Activated CD8-positive, alpha-beta T cell treated with anti-CD3 and anti-CD28 coated beads, Interleukin-2, amount 10 ng/mL, durations not matched to agents 7 days and 5 days (primary cell): ENCODE measurements around the gene EPS15. TPM values are rescaled to one million over a fixed set of nuclear protein-coding genes. Genes with fewer than 3 reads are reported as not detected.
"Not testable (repeated sequence)": the region's sequence is repeated elsewhere in the genome, so short reads cannot be mapped to it uniquely, and the experiment has no call there.

Source experiments
- ATAC-seq: fragments of 150-1000 bp; cut with Tn5 transposase; one replicate; pipeline ENCODE4 v1.10.0; 2021; ENCODE audit warnings: moderate library complexity
- CTCF ChIA-PET: fragments of 350-600 bp; sonication (Branson Sonifier 250); formaldehyde crosslinking; loops from one replicate; lab custom pipeline; 2021; ENCODE audit warnings: antibody characterized with exemption; lab: Charles Lee
- POLR2A ChIA-PET: fragments of 350-600 bp; sonication (Branson Sonifier 250); formaldehyde crosslinking; loops from one replicate; lab custom pipeline; 2021; ENCODE audit warnings: antibody characterized with exemption; lab: Charles Lee
- DNase-seq: peaks from one replicate; pipeline ENCODE4 v3.0.0-alpha.2; 2020
- H3K27ac Mint-ChIP-seq: one replicate; pipeline ENCODE4 v1.8.0; 2021; ENCODE audit warnings: mild to moderate bottlenecking, mixed read lengths
- H3K27me3 Mint-ChIP-seq: one replicate; pipeline ENCODE4 v1.8.0; 2021; ENCODE audit warnings: low read depth, mixed read lengths
- H3K36me3 Mint-ChIP-seq: one replicate; pipeline ENCODE4 v1.8.0; 2021; ENCODE audit warnings: low read depth, mixed read lengths
- H3K4me1 Mint-ChIP-seq: one replicate; pipeline ENCODE4 v1.8.0; 2021; ENCODE audit warnings: low read depth, mixed read lengths
- H3K4me3 Mint-ChIP-seq: one replicate; pipeline ENCODE4 v1.8.0; 2021; ENCODE audit warnings: mild to moderate bottlenecking, mixed read lengths
- H3K9me3 Mint-ChIP-seq: one replicate; pipeline ENCODE4 v1.8.0; 2022; ENCODE audit warnings: mixed read lengths; ENCODE audit not compliant: insufficient read depth
- total RNA-seq, 2 experiments: library from RNA; stranded (reverse); gene quantifications; one replicate each; pipeline ENCODE4 v1.2.3, GENCODE V29; 2021

The EPS15 gene
- total RNA-seq, 2 experiments from 2014 or later, result 57.2 to 58.4 TPM

- Mint-ChIP-seq H3K9me3 (no peaks in the 10 kb centered on the region), H3K4me3 (no peak overlapping the region), H3K4me1 (peaks cover 7% of the 10 kb centered on the region), H3K27ac (no peak overlapping the region), H3K27me3 (peaks cover 47% of the 10 kb centered on the region), H3K36me3 (no peaks in the 10 kb centered on the region)
- no peak for ATAC-seq
- ChIA-PET POLR2A (no interaction called here), CTCF (no interaction called here)
- no peak for DNase-seq
Observed at GRCh38 chr1:51326839-51327238, 192.2 kb downstream of the EPS15 start.

GRCh38 chr1:51325878-51326755 lies 192.9 kb downstream of the EPS15 start:
- ChIA-PET CTCF (no interaction called here), POLR2A (no interaction called here)
- Mint-ChIP-seq H3K27ac (no peak overlapping the region), H3K9me3 (no peaks in the 10 kb centered on the region), H3K36me3 (no peaks in the 10 kb centered on the region), H3K4me3 (no peak overlapping the region), H3K4me1 (peaks cover 5% of the 10 kb centered on the region), H3K27me3 (peaks cover 40% of the 10 kb centered on the region)
- DNase-seq (no peak), ATAC-seq (no peak)

- Mint-ChIP-seq H3K4me1 (peaks cover 2% of the 10 kb centered on the region), H3K4me3 (no peak overlapping the region), H3K27me3 (peaks cover 36% of the 10 kb centered on the region), H3K27ac (no peak overlapping the region), H3K36me3 (no peaks in the 10 kb centered on the region), H3K9me3 (no peaks in the 10 kb centered on the region)
- ChIA-PET CTCF (no interaction called here), POLR2A (no interaction called here)
- DNase-seq (no peak), ATAC-seq (no peak)
Observed at GRCh38 chr1:51325391-51325790, 193.7 kb downstream of the EPS15 start.

GRCh38 chr1:51325011-51325385 lies 194.1 kb downstream of the EPS15 start:
- H3K4me3 Mint-ChIP-seq, H3K4me1 Mint-ChIP-seq, CTCF ChIA-PET, H3K27ac Mint-ChIP-seq, DNase-seq, H3K9me3 Mint-ChIP-seq, H3K36me3 Mint-ChIP-seq, POLR2A ChIA-PET, ATAC-seq: not testable (repeated sequence)
- peaks cover 37% of the 10 kb centered on the region for H3K27me3 Mint-ChIP-seq

- H3K9me3 Mint-ChIP-seq, result no peaks in the 10 kb centered on the region
- POLR2A ChIA-PET, result no interaction called here
- CTCF ChIA-PET, result no interaction called here
- DNase-seq (no peak), ATAC-seq (no peak)
- no peaks in the 10 kb centered on the region for H3K36me3 Mint-ChIP-seq
- no peak overlapping the region for H3K4me3 Mint-ChIP-seq
- H3K27me3 Mint-ChIP-seq, result peaks cover 33% of the 10 kb centered on the region
- peaks cover 2% of the 10 kb centered on the region for H3K4me1 Mint-ChIP-seq
- H3K27ac Mint-ChIP-seq, result no peak overlapping the region
Observed at GRCh38 chr1:51324251-51325010, 194.6 kb downstream of the EPS15 start.

GRCh38 chr1:51323778-51324177 lies 195.3 kb downstream of the EPS15 start:
- Mint-ChIP-seq H3K9me3 (no peaks in the 10 kb centered on the region), H3K4me1 (no peaks in the 10 kb centered on the region), H3K4me3 (no peak overlapping the region), H3K36me3 (no peaks in the 10 kb centered on the region), H3K27me3 (peaks cover 30% of the 10 kb centered on the region), H3K27ac (no peak overlapping the region)
- no peak for ATAC-seq
- POLR2A ChIA-PET, result no interaction called here
- CTCF ChIA-PET, result no interaction called here
- DNase-seq, result no peak

- ChIA-PET CTCF (interaction anchor here (0.8 kb wide), 1 partner anchor 25 kb away, joined by 4 read pairs; no protein-coding TSS in a partner anchor), POLR2A (no interaction called here)
- H3K27me3 Mint-ChIP-seq, result peaks cover 25% of the 10 kb centered on the region
- no peaks in the 10 kb centered on the region for H3K36me3 Mint-ChIP-seq
- DNase-seq, result no peak
- H3K4me1 Mint-ChIP-seq, result no peaks in the 10 kb centered on the region
- no peak overlapping the region for H3K4me3 Mint-ChIP-seq
- ATAC-seq, result no peak
- no peak overlapping the region for H3K27ac Mint-ChIP-seq
- no peaks in the 10 kb centered on the region for H3K9me3 Mint-ChIP-seq
Observed at GRCh38 chr1:51322417-51323101, 196.5 kb downstream of the EPS15 start.

GRCh38 chr1:51321924-51322280 lies 197.2 kb downstream of the EPS15 start:
- DNase-seq (no peak), ATAC-seq (no peak)
- no peaks in the 10 kb centered on the region for H3K4me1 Mint-ChIP-seq
- no peak overlapping the region for H3K4me3 Mint-ChIP-seq
- ChIA-PET POLR2A (no interaction called here), CTCF (interaction anchor here (0.8 kb wide), 1 partner anchor 25 kb away, joined by 4 read pairs; no protein-coding TSS in a partner anchor)
- H3K9me3 Mint-ChIP-seq, result no peaks in the 10 kb centered on the region
- H3K27me3 Mint-ChIP-seq, result peaks cover 23% of the 10 kb centered on the region
- no peaks in the 10 kb centered on the region for H3K36me3 Mint-ChIP-seq
- H3K27ac Mint-ChIP-seq, result no peak overlapping the region

- Mint-ChIP-seq H3K4me1 (peaks cover under 1% of the 10 kb centered on the region), H3K36me3 (no peaks in the 10 kb centered on the region), H3K27ac (no peak overlapping the region), H3K4me3 (no peak overlapping the region), H3K9me3 (no peaks in the 10 kb centered on the region), H3K27me3 (peaks cover 23% of the 10 kb centered on the region)
- POLR2A ChIA-PET, result no interaction called here
- ATAC-seq (no peak), DNase-seq (no peak)
- CTCF ChIA-PET, result interaction anchor here (0.8 to 1.6 kb wide), 2 partner anchors 24 to 25 kb away, joined by 4 to 8 read pairs; no protein-coding TSS in a partner anchor
Observed at GRCh38 chr1:51320967-51321923, 197.8 kb downstream of the EPS15 start.

GRCh38 chr1:51317798-51318197 lies 201.3 kb downstream of the EPS15 start:
- H3K27me3 Mint-ChIP-seq, result peaks cover 9% of the 10 kb centered on the region
- no peak overlapping the region for H3K27ac Mint-ChIP-seq
- DNase-seq (no peak), ATAC-seq (no peak)
- CTCF ChIA-PET, result no interaction called here
- peaks cover 15% of the 10 kb centered on the region for H3K4me1 Mint-ChIP-seq
- no peak overlapping the region for H3K4me3 Mint-ChIP-seq
- no peaks in the 10 kb centered on the region for H3K9me3 Mint-ChIP-seq
- no peaks in the 10 kb centered on the region for H3K36me3 Mint-ChIP-seq
- POLR2A ChIA-PET, result interaction anchor here (1.4 kb wide), 1 partner anchor 11 kb away, joined by 3 read pairs; no protein-coding TSS in a partner anchor

- H3K4me3 Mint-ChIP-seq, result no peak overlapping the region
Observed at GRCh38 chr1:51316846-51317120, 202.3 kb downstream of the EPS15 start.

More at GRCh38 chr1:51316846-51317120, 202.3 kb downstream of the EPS15 start:
- DNase-seq (no peak), ATAC-seq (no peak)
- H3K27ac Mint-ChIP-seq, result peak overlapping the region; percentile 21
- CTCF ChIA-PET, result no interaction called here
- peaks cover 15% of the 10 kb centered on the region for H3K4me1 Mint-ChIP-seq
- H3K27me3 Mint-ChIP-seq, result peaks cover 7% of the 10 kb centered on the region
- POLR2A ChIA-PET, result no interaction called here
- H3K36me3 Mint-ChIP-seq, result no peaks in the 10 kb centered on the region
- no peaks in the 10 kb centered on the region for H3K9me3 Mint-ChIP-seq
